OCI-LY7 (cell line): Measurements from ENCODE around the gene ERGIC1. TPM values are rescaled to one million over a fixed set of nuclear protein-coding genes. Genes with fewer than 3 reads are reported as not detected.

Experiments used
- BruUV-seq: library from RNA; stranded (reverse); fragments of 400-500 nt; replicated peaks from 2 replicates; lab custom pipeline; 2021; lab: Mats Ljungman, UMichigan
- CTCF ChIA-PET: fragments of 300-600 bp; sonication (Branson Sonifier 250); formaldehyde crosslinking; loops from one replicate; lab custom pipeline; 2022; ENCODE audit warnings: antibody characterized with exemption; ENCODE audit not compliant: unreplicated experiment; lab: Charles Lee
- POLR2A ChIA-PET: fragments of 300-600 bp; sonication (Branson Sonifier 250); formaldehyde crosslinking; loops from one replicate; lab custom pipeline; 2022; ENCODE audit warnings: antibody characterized with exemption; lab: Charles Lee
- DNase-seq: peaks from one replicate; pipeline ENCODE4 v3.0.0-alpha.2; 2015; ENCODE audit warnings: low spot score
- H2AFZ ChIP-seq: fragments of 200-600 bp; sonication (generic), shearing (Covaris generic); 2 replicates; pipeline ENCODE4 v1.6.1; 2014; ENCODE audit warnings: mild to moderate bottlenecking, antibody characterized with exemption, low read length, moderate library complexity
- H3K27ac ChIP-seq: fragments of 200-600 bp; sonication (generic); 2 replicates; pipeline ENCODE4 v1.5.1; 2014; ENCODE audit warnings: mixed run types, low read depth, mild to moderate bottlenecking, moderate library complexity, low read length, inconsistent platforms; ENCODE audit not compliant: poor library complexity, severe bottlenecking
- H3K36me3 ChIP-seq: fragments of 200-600 bp; sonication (generic); 2 replicates; pipeline ENCODE4 v1.6.1; 2014; ENCODE audit warnings: mild to moderate bottlenecking, antibody characterized with exemption, low read length, moderate library complexity, mixed read lengths; ENCODE audit not compliant: insufficient read depth
- H3K4me1 ChIP-seq: fragments of 200-600 bp; sonication (generic); 2 replicates; pipeline ENCODE4 v1.5.1; 2014; ENCODE audit warnings: mild to moderate bottlenecking, low read length; ENCODE audit not compliant: insufficient read depth, poor library complexity, severe bottlenecking
- H3K4me2 ChIP-seq: fragments of 200-600 bp; sonication (generic); 2 replicates; pipeline ENCODE4 v1.6.1; 2014; ENCODE audit warnings: mild to moderate bottlenecking, low read length
- H3K4me3 ChIP-seq: fragments of 200-600 bp; sonication (generic); 2 replicates; pipeline ENCODE4 v1.5.1; 2014; ENCODE audit warnings: mild to moderate bottlenecking, low read depth, low read length; ENCODE audit not compliant: poor library complexity, severe bottlenecking
- H3K79me2 ChIP-seq: fragments of 200-600 bp; sonication (generic); 2 replicates; pipeline ENCODE4 v1.6.1; 2016; ENCODE audit warnings: low read depth, mild to moderate bottlenecking, low read length, moderate library complexity, mixed read lengths; ENCODE audit not compliant: insufficient read depth
- H3K9me2 ChIP-seq: fragments of 200-600 bp; sonication (generic); 2 replicates; pipeline ENCODE4 v1.6.1; 2016; ENCODE audit warnings: mild to moderate bottlenecking, low read length, mixed read lengths; ENCODE audit not compliant: insufficient read depth
- H3K9me3 ChIP-seq: fragments of 200-600 bp; sonication (generic); 2 replicates; pipeline ENCODE4 v1.6.1; 2014; ENCODE audit warnings: mild to moderate bottlenecking, mixed run types, low read length, mixed read lengths
- H4K20me1 ChIP-seq: fragments of 200-600 bp; sonication (generic); 2 replicates; pipeline ENCODE4 v1.6.1; 2014; ENCODE audit warnings: mild to moderate bottlenecking, antibody characterized with exemption, low read length, moderate library complexity, mixed read lengths; ENCODE audit not compliant: insufficient read depth
- CTCF ChIP-seq: fragments of 200-600 bp; sonication (generic); conservative IDR thresholded peaks from 2 replicates; pipeline ENCODE4 v1.5.1; 2014; ENCODE audit warnings: mild to moderate bottlenecking, antibody characterized with exemption, low read length, moderate library complexity, mixed read lengths
- EZH2phosphoT487 ChIP-seq: fragments of 200-600 bp; sonication (generic); IDR thresholded peaks from 2 replicates; pipeline ENCODE4 v1.6.1; 2018; ENCODE audit warnings: low read depth, borderline replicate concordance, mild to moderate bottlenecking, mixed run types, antibody characterized with exemption, low read length, moderate library complexity, mixed read lengths
- intact Hi-C: fragments of 100-400 bp; cut with micrococcal nuclease; formaldehyde crosslinking; loops from one replicate; pipeline ENCODE4 v1.10.0; 2022; ENCODE audit not compliant: unreplicated experiment
- total RNA-seq, 2 experiments: library from RNA; depleted of rRNA in 1 of 2; stranded (reverse); fragments of >200 nt in 1 of 2; shearing (Covaris generic) in 1 of 2; gene quantifications; 2 replicates each; pipeline ENCODE4 v1.2.3, GENCODE V29; 2014 to 2022

ERGIC1 gene
- total RNA-seq, 2 experiments from 2014 or later: 125 to 178 TPM

GRCh38 chr5:172932313-172933017 is 98.4 kb downstream of the ERGIC1 start:
- no peak overlapping the region for H2AFZ ChIP-seq
- H3K9me2 ChIP-seq: no peaks in the 10 kb centered on the region
- TF ChIP-seq EZH2phosphoT487: no peak
- TF ChIP-seq CTCF: peak; percentile 91
- H4K20me1 ChIP-seq: no peaks in the 10 kb centered on the region
- ChIA-PET POLR2A (interaction anchor here (1.3 kb wide), 1 partner anchor 160 kb away, joined by 3 read pairs; no protein-coding TSS in a partner anchor), CTCF (interaction anchor here (0.5 to 2.1 kb wide), 3 partner anchors 151 to 219 kb away, joined by 6 to 18 read pairs (median 6); no protein-coding TSS in a partner anchor)
- DNase-seq: peak; percentile 64
- no TSS peak for BruUV-seq
- intact Hi-C loops: loop anchor here (1.0 to 5.0 kb wide), 4 partner anchors 98 to 219 kb away; partner anchors contain the start of genes DUSP1 and ERGIC1
- no peaks in the 10 kb centered on the region for H3K9me3 ChIP-seq
- no peak overlapping the region for H3K4me2 ChIP-seq
- no peak overlapping the region for H3K27ac ChIP-seq
- peaks cover 52% of the 10 kb centered on the region for H3K36me3 ChIP-seq
- H3K4me1 ChIP-seq: no peaks in the 10 kb centered on the region
- no peak overlapping the region for H3K4me3 ChIP-seq
- H3K79me2 ChIP-seq: no peaks in the 10 kb centered on the region

GRCh38 chr5:172933238-172933637 is 99.2 kb downstream of the ERGIC1 start:
- ChIA-PET POLR2A (interaction anchor here (0.7 to 1.2 kb wide), 2 partner anchors 79 to 217 kb away, joined by 4 to 5 read pairs; no protein-coding TSS in a partner anchor), CTCF (interaction anchor here (1.1 to 2.1 kb wide), 3 partner anchors 161 to 219 kb away, joined by 4 to 18 read pairs (median 6); no protein-coding TSS in a partner anchor)
- BruUV-seq: no TSS peak
- H2AFZ ChIP-seq: no peak overlapping the region
- H3K27ac ChIP-seq: no peak overlapping the region
- intact Hi-C loops: loop anchor here (2.0 to 5.0 kb wide), 2 partner anchors 98 to 161 kb away; partner anchors contain the start of genes DUSP1 and ERGIC1
- no peaks in the 10 kb centered on the region for H3K79me2 ChIP-seq
- no peaks in the 10 kb centered on the region for H4K20me1 ChIP-seq
- H3K4me3 ChIP-seq: no peak overlapping the region
- no peaks in the 10 kb centered on the region for H3K9me3 ChIP-seq
- H3K4me1 ChIP-seq: no peaks in the 10 kb centered on the region
- H3K4me2 ChIP-seq: no peak overlapping the region
- no peaks in the 10 kb centered on the region for H3K9me2 ChIP-seq
- TF ChIP-seq CTCF: no peak
- TF ChIP-seq EZH2phosphoT487: no peak
- H3K36me3 ChIP-seq: peaks cover 54% of the 10 kb centered on the region
- DNase-seq: no peak

- Histone ChIP-seq H3K4me2 (no peak overlapping the region), H3K4me1 (no peaks in the 10 kb centered on the region), H4K20me1 (no peaks in the 10 kb centered on the region), H3K27ac (no peak overlapping the region), H3K36me3 (peaks cover 65% of the 10 kb centered on the region), H3K9me2 (no peaks in the 10 kb centered on the region), H3K79me2 (no peaks in the 10 kb centered on the region), H2AFZ (no peak overlapping the region), H3K9me3 (no peaks in the 10 kb centered on the region), H3K4me3 (no peak overlapping the region)
- no peak for DNase-seq
- no TSS peak for BruUV-seq
- POLR2A ChIA-PET: no interaction called here
- CTCF ChIA-PET: no interaction called here
- intact Hi-C loops: no loop called here
- TF ChIP-seq EZH2phosphoT487 (no peak), CTCF (no peak)
These were observed 101.0 kb downstream of the ERGIC1 start for GRCh38 chr5:172935096-172935495.
